Vagina (tissue), 2 donors: ENCODE measurements around the gene SPATA24.

Experiments
- POLR2A ChIP-seq, 2 donors: fragments of 450-650 bp; IDR thresholded peaks; one replicate each; pipeline ENCODE4 v1.6.1; 2017; ENCODE audit warnings: antibody characterized with exemption in 2 of 2, mild to moderate bottlenecking in 2 of 2, moderate library complexity in 2 of 2
- POLR2AphosphoS5 ChIP-seq, 2 donors: sonication (generic); formaldehyde crosslinking; IDR thresholded peaks; one replicate each; pipeline ENCODE4 v1.9.0; 2017; ENCODE audit warnings: antibody characterized with exemption in 2 of 2, mild to moderate bottlenecking in 2 of 2, low read depth in 1 of 2; ENCODE audit not compliant: insufficient read depth in 1 of 2
- TF ChIP-seq, protein P1 (sequence below), 3 experiments: fragments of 450-650 bp in 2 of 3; fragments of 200-600 bp in 1 of 3; sonication (generic) in 1 of 3; IDR thresholded peaks; one replicate each; pipeline ENCODE4 v1.5.1; 2017 to 2019; ENCODE audit warnings: antibody characterized with exemption in 3 of 3, mild to moderate bottlenecking in 2 of 3, moderate library complexity in 2 of 3

DNA sequence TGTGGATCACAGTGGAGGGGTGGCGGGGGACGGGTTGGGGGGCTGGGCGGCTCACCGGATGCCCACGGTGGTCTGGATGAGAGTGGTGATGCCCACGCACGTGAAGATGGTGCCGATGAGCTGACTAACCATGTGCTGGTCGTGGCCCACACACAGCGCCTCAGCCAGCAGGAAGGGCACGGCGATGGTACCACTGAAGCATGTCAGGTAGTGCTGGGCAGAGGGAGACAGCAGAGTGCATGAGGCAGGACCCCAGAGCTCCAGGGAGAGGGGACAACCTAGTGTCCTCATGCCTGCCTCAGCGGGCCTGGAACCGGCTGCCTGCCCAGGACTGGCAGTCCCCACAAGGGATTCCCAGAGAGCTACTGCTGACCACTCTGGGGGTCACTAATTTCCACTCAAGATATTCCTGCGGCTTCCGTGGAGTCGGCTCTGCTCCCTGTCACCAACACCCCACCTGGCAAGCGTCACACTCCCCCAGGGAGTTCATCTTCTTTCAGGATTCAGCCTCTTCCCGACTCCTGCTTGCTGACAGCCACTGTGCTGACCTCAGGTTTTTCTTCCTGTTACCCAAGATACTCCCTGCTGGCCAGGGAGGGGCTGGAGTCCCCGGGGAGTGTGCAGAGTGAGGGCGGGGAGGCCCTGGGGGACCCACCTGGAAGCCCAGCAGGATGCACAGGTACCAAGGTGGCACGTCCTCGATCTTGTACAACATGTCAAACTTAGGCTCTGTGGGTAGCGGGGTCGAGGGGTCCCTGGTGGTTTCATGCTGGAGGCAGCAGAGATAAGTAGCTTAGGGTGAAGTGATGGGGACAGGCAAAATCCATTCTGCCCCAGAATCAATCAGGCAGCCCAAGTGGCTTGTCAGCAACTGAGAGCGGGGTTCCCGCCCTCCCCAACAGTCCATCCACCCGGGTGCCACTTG is 21.8 kb downstream of the SPATA24 start:
- no peak for TF ChIP-seq POLR2AphosphoS5 (IDR thresholded peaks at IDR 0.05; ENCODE audit: insufficient read depth in 1 of 2, low read depth in 1 of 2)
- TF ChIP-seq, protein P1, sequence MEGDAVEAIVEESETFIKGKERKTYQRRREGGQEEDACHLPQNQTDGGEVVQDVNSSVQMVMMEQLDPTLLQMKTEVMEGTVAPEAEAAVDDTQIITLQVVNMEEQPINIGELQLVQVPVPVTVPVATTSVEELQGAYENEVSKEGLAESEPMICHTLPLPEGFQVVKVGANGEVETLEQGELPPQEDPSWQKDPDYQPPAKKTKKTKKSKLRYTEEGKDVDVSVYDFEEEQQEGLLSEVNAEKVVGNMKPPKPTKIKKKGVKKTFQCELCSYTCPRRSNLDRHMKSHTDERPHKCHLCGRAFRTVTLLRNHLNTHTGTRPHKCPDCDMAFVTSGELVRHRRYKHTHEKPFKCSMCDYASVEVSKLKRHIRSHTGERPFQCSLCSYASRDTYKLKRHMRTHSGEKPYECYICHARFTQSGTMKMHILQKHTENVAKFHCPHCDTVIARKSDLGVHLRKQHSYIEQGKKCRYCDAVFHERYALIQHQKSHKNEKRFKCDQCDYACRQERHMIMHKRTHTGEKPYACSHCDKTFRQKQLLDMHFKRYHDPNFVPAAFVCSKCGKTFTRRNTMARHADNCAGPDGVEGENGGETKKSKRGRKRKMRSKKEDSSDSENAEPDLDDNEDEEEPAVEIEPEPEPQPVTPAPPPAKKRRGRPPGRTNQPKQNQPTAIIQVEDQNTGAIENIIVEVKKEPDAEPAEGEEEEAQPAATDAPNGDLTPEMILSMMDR (IDR thresholded peaks at IDR 0.05) = no peak
- no peak for TF ChIP-seq POLR2A (IDR thresholded peaks at IDR 0.05)
